ENCODE measurements around the gene GNAQ.
A peak's percentile ranks its signal among the peaks of the same experiment; 100 is the strongest.

GNAQ gene

GRCh38 chr9:78032730-78033457, 1.3 kb upstream of the GNAQ start:
- H3K4me3 ChIP-seq (ENCODE audit: low read depth, low read length): no peak overlapping the region
- no peak for TF ChIP-seq CTCF (IDR thresholded peaks at IDR 0.05; ENCODE audit: borderline replicate concordance, insufficient read depth, low read depth, low read length)

- peak overlapping the region; percentile 43 for H3K4me3 ChIP-seq (ENCODE audit: low read depth, low read length)
- TF ChIP-seq CTCF (IDR thresholded peaks at IDR 0.05; ENCODE audit: borderline replicate concordance, insufficient read depth, low read depth, low read length): no peak
Observed at GRCh38 chr9:78031893-78032729, 500 bp upstream of the GNAQ start.

- no peak for TF ChIP-seq CTCF (IDR thresholded peaks at IDR 0.05; ENCODE audit: borderline replicate concordance, insufficient read depth, low read depth, low read length)
- peak overlapping the region; percentile 43 for H3K4me3 ChIP-seq (ENCODE audit: low read depth, low read length)
Observed at GRCh38 chr9:78030553-78031443, 813 bp downstream of the GNAQ start.

GRCh38 chr9:78030296-78030552, 1.4 kb downstream of the GNAQ start:
- peak overlapping the region; percentile 17 for H3K4me3 ChIP-seq (ENCODE audit: low read depth, low read length)
- TF ChIP-seq CTCF (IDR thresholded peaks at IDR 0.05; ENCODE audit: borderline replicate concordance, insufficient read depth, low read depth, low read length): no peak

- no peak for TF ChIP-seq CTCF (IDR thresholded peaks at IDR 0.05; ENCODE audit: borderline replicate concordance, insufficient read depth, low read depth, low read length)
- no peak overlapping the region for H3K4me3 ChIP-seq (ENCODE audit: low read depth, low read length)
Observed at GRCh38 chr9:78029551-78030295, 1.9 kb downstream of the GNAQ start.

GRCh38 chr9:78028926-78029325, 2.7 kb downstream of the GNAQ start:
- no peak for TF ChIP-seq CTCF (IDR thresholded peaks at IDR 0.05; ENCODE audit: borderline replicate concordance, insufficient read depth, low read depth, low read length)
- no peak overlapping the region for H3K4me3 ChIP-seq (ENCODE audit: low read depth, low read length)

Measured in GM12875 (cell line).